Measurements from ENCODE around the gene KIAA1671.

The KIAA1671 gene

DNA sequence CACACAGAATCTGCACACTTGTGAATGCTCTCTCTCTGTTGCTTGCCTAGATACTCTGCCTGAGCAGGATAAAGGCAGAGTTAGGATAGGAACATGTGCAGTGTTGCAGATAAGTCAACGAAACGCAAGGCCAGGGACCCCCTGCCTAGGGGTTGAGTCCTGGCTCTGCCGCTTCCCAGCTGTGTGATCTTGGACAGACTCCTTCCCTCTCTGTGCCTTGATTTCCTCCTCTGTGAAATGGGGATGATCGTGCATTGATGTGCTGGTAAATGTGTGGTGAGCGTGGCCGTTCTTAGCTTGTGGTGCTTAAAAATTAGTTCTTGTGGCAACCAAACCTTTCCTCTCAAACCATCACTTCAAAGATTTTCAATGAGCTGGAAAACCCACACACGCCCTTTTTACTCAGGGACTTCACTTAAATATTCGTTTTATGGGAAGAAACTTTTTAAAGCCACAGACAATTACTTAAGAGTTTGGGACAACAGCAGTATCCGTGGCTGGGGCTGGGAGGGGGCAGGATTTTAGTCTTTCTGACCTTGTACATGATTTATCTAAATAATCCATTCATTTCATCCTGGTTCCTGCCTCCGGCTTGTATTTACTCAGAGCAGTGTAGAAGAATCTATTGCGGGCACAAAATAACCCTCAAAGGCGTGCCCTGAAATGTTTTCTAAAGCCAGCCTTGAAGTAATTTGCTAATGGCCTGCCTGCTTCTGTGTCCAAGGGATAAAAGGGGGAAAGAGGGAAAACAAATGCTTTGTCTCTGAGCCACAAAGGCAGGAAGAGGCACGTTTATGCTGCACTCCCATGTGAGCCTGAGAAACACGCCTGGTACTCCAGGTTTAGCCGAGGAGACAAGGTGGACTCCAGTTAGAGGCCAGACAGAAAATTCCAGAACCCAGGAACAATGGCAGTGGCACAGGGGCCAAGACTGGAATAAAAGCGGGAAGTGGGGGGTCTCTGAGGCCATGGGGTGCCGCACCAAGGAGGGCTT, 162.2 kb downstream of the KIAA1671 start:
- no peak for DNase-seq (ENCODE audit: low read depth in 2 of 2)

DNA sequence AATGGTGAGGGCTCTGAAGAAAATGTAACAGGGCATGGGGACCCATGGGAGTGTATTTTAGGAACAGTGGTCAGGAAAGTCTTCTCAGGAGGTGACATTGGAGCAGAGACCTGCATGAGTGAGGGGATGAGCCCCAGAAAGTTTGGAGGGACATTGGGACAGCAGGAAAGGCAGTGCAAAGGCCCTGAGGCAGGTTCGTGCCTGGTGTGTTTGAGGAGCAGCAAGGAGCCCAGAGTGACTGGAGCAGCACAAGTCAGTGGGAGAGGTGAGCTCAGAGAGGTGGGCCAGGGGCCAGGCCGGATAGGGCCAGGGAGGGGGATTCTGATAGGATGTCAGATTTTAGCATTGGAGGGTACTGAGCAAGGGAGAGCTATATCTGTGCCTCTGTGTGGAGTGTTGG, 167.1 kb downstream of the KIAA1671 start:
- DNase-seq (ENCODE audit: low read depth in 2 of 2), result no peak

DNA sequence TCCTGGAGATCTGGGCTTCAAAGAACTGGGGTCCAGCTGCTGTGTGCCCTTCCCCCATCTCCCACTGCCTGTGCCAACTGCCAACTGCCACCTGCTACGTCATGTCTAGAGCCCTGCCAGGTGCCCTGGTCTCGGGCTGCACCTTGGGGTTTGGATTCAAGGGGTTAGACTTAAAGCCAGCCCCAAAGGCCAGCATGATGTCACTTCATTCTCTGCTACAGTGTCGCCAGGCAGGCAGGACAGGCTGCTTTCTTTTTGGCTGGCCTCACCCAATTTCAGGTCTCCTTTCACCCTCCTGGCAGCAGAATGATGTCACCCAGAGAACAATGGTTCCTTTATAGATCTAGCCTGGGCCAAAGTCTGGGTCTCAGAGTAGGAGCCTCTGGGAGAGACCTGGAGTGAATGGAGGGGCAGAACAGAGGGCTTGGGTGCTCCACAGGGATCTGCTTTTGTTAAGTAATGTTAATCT, 167.6 kb downstream of the KIAA1671 start:
- DNase-seq (ENCODE audit: low read depth in 2 of 2), result no peak

DNA sequence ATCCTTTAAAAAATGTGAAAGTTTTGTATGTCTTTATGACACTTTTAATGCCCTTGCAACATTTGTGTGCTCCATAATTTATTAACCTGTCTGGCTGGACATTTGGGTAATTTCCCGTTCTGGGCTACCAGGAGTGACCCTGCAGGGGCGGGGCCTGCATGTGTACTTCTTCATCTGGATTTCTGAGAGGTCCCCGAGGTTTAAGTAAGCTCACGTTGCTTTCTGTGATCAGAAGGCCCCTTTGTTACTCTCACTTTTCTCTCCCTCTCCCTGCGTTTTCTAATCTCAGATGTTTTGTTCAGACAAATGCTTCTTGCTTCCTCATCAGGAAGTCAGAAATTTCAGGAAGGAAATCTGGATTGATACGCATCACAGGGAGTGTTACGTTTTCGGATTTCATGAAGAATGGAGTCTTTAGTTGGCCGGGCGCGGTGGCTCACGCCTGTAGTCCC, 168.3 kb downstream of the KIAA1671 start:
- DNase-seq (ENCODE audit: low read depth in 2 of 2), result no peak

DNA sequence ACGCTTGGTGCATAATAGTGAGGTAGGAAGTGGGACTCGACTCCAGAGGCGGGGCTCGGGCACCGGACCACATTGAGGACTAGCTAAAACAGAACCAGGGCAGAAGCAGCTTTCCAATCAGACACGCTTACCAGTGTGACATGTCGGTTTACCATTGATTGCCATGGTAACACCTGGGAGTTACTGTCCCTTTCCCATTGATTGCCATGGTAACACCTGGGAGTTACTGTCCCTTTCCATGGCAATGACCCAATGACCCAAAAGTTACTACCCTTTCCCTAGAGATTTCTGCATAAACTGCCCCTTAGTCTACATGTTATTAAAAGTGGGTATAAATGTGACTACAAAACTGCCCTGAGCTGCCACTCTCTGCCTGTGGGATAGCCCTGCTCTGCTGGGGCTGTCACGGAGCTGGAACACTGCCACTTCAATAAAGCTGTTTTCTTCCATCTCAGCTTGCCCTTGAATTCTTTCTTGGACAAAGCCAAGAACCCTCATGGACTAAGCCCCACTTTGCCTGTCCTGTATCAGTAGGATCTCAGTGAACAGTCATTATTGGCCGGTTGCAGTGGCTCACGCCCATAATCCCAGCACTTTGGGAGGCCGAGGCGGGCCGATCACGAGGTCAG, 169.7 kb downstream of the KIAA1671 start:
- no peak for DNase-seq (ENCODE audit: low read depth in 2 of 2)

DNA sequence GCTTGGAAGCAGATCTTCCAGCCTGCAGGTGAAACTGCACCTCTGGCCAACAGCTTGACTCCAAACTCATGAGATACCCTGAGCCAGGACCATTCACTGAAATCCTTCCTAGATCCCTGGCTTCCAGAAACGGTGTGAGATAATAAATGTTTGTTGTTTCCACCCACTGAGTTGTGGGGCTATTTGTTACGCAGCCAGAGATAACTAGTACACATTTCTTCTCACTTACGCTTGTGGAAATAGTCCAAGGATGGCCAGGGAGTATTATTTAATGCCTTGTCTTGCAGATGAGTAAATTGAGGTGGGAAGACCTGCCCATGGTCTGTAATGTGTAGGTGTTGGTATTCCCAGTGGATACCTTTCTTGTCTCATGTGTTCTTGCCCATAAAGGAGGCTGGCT, 171.2 kb downstream of the KIAA1671 start:
- DNase-seq (ENCODE audit: low read depth in 2 of 2), result no peak

DNA sequence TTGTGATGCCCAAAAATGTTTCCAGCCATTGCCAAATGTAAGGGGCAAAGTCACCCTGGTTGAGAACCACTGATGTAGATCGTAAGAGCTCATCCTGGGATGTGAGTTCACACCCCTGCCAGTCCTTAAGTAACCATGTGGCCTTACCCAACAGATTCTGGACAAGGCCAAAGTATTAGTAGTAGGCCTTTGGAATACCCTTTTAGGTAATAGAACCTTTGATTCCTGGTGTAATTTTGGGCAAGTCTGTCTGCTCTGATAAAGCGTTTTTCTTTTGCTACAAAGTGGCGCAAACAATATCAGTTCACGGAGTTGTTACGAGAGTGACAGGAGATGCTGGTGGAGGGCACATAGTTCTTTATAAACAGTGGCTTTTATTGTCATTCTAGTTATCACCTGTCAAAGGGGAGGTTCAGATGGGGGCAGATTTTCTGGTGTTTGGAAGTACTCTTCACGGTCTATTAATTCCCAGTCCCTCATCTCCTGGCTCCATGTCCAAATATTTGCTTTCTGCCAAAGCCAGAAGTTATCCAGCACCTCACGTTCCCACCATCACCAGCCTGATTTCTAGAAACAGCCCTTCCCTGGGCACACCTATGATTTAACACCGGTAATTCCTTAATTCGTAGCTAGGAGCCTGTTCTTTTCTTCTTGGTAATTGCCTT, 173.3 kb downstream of the KIAA1671 start:
- DNase-seq (ENCODE audit: low read depth in 2 of 2), result no peak

DNA sequence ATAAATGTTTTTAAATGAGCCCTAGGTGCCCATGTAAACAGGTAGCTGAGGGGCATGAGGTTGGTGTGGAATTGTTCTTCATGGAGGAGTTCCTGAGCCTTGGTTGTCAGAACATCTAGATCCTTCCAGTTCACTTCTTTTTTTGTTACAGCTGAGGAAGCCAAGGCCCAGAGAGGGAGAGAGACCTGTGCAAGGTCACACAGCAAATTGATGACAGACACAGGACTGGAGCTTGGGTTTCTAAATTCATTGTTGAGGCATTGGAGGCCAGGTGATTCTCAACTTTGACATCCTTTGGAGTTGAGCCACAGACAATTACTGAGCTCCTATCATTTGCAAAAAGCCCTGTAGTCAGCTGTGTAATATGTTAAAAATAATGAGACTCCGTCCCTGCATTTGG, 174.0 kb downstream of the KIAA1671 start:
- DNase-seq (ENCODE audit: low read depth in 2 of 2), result no peak

DNA sequence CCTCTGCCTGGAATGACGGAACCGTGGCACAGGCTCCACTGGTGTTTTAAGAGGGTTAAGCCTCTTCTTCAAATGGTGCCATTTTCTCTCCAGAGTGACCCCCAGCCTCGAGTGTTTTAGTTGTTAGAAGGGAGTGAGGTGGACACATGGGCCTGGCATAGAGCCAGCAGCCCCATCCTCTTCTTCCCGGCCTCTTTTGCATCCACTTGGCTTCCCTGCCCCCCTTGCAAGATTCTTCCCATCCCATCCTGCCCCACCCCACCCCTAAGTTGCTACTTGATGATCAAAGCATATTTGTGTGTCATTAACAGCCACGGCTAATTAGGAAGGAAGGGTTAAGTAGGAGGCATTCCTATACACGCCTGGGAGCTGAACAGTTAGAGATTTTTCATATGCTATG, 174.8 kb downstream of the KIAA1671 start:
- DNase-seq (ENCODE audit: low read depth in 2 of 2), result no peak

DNA sequence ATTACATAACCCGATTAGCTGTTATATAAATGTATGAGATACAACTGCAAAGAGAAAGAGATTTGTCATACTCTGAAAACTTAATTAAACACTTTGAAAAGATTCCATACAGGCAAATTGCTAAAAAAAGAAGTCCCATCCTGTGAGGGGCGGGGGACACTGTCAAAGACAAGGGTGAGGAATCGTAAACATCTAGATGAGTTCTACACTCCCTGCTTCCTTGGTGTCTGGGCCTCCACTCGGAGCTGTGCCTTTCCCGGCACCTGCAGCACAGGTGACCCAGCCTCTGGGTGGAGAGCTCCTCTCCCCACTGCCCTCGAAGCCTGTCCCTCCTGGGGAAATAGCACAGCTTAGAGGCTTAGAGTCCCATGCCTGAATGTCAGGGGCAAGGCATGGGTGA, 177.9 kb downstream of the KIAA1671 start:
- no peak for DNase-seq (ENCODE audit: low read depth in 2 of 2)

DNA sequence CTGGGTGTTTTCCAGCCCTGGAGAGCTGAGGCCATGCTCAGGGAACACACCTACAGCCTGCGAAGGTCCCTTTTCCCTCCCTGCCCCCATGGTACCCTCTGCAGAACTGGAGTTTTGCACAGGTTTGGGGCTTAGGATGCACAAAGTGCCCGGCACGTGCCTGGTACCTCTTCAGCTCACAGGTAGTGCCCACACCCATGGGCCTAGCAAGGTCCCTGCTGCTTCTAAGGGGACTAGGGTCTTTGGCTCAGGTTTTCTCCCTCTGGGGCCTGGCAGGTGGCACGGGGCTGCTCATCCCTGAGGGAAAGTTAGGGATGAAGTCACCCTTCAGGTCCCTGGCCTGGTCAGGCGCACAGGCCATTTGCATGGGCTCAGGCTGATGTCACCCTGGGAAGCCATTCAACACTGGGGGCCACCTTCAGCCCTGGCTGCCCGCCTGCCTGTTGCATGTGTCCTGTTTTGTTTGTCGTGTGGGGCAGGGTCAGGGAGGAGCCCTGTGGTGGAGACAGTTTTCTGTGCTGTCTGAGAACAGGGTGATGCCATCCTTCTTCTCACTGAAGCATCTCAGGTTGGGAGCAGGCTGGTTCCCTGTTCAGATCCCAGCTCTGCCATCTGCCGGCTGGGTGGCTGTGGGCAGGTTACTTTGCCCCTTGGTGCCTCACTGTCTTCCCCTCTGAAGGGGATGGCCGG, 178.8 kb downstream of the KIAA1671 start:
- DNase-seq (ENCODE audit: low read depth in 2 of 2), result no peak

DNA sequence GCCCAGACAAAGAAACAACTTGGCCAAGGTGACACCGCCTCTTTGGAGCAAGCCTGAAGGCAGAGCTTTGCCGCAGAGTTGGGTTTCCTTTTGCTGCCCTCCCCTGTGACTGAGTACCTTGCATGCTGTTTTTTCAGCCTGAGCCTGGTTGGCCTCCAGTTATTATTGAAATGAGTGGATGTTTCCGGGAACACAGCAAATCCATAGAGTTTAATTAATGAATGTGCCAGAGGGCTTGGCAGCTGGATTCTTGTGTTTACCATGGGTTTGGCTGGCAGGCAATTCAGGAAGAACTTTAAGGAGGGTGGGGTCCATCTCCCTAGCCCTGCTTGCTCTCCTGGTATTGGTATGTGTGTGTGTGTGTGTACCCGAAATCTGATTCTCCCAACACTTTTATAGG, 181.5 kb downstream of the KIAA1671 start:
- DNase-seq (ENCODE audit: low read depth in 2 of 2), result no peak

DNA sequence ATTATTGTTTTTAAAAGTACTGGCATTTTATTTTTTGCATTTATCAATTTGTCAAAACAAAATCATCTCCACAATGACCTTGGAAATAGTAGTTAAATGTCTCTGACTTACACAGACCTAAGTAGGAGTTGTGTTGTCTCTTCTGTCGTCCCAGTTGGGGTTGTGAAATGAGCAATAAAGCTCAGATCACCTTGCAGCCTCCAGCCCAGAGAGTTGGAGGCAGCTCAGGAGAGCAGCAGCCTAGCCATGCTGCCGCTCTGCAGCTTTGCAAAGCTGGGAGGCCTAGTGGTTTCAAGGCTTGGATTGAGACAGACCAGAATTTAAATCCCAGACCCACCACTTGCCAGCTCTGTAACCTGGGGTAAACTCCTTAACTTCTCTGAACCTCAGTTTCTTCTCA, 181.9 kb downstream of the KIAA1671 start:
- no peak for DNase-seq (ENCODE audit: low read depth in 2 of 2)

DNA sequence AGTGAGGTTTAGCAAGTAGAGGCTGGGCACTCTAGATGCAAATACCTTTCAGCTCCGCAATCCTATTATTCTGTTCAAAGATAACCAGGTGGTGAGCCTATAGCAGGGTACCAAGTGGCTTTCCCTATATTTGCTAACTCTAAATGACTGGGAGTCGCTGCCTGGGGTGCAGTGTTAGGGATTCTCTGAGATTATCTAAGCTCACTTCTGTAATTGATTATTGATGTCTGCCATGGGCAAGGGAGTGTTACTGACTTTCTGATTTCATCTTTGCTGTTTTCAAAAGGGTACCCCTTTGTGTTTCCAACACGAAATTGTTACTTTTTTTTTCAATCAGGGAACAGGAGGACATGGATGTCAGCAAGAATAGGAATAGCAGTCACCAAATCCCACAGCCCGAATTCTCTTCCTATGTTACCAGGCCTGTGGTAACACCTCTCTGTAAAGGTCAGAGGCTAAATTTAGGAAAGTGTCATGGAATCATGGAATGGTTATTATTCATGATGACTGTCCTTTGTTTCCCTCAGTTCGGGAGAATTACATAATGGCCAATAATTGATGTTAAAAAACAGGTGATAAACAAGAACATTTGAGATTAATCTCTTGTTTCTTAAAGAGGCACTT, 184.5 kb downstream of the KIAA1671 start:
- DNase-seq (ENCODE audit: low read depth in 2 of 2), result no peak

DNA sequence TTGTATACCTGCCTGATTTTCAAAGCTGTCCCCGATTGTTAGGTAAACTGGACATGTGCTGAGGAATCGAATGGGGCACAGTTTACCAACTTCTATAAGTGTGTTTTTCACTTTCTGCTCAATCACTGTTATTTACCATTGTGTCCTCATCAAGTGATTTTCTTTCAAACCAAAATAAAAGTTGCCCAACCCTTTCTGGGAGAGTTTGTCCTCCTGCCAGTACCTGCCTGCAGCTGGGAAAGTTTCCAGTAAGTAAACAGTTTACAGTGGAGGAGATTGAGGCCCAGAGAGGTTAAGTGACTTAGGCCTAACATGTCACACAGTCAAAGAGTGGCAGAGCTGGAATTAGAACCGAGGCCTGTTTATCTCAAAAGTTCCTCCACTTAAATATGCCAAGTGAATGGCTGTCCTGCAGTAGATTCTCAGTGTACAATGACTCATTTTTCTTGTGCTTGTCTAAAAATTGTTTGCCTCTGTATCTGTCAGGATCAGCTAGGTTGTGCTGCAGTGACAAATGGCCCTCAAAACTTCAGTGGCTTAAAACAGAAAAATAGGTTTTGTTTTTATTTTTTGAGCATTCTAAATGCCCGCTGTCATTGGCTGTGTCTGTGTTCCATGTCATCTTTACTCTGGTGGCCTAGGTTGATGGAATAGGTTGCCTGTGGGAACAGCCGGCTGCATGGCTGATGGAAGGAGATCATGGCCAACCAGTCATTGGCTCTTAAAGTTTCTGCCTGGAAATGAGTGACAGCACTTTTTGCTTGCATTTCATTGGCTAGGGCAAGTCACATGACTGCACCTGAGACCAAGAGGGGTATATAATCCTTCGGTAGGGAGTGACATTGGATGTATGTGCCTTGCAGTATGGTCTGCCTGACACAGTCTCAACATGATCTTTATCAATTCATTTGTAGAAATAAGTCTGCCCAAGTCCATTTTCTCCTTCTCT, 185.3 kb downstream of the KIAA1671 start:
- no peak for DNase-seq (ENCODE audit: low read depth in 2 of 2)

DNA sequence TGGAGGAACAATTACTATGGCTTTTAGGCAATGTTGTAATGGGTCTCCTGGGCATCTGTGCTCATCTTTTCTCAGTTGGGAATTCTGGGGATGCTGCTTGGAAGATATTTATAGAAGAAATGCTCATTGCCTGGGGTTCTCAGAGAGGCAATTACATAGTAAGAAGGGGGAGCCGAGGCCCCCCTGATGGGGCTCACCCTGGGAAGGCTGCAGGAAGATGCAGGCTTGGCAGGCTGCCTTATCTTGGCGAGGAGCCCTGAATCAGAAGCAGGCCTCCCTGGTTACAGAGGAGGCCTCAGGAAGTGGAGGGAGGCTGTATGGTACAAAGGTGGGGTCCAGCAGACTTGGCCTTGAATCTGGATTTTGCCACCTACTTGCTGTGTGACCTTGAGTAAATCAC, 186.5 kb downstream of the KIAA1671 start:
- no peak for DNase-seq (ENCODE audit: low read depth in 2 of 2)

DNA sequence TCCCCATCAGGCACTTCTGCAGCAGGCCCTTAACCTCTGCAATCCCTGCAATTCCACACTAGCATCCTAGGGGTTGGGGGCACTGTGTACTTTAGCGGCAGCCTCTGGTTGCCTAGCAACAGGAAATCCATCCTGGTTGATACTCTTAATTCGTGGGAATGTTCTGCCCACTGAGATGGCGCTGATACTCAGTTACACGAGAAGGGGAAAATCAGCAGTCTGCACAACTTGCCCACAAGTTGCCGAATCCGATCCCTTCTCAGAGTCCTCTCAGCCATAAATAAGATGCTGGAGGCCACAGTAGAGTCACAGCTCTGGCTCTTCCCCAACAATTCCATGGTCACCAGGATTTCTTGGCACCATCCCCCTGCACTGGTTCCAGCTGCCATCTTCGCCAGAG, 189.6 kb downstream of the KIAA1671 start:
- no peak for DNase-seq (ENCODE audit: low read depth in 2 of 2)

DNA sequence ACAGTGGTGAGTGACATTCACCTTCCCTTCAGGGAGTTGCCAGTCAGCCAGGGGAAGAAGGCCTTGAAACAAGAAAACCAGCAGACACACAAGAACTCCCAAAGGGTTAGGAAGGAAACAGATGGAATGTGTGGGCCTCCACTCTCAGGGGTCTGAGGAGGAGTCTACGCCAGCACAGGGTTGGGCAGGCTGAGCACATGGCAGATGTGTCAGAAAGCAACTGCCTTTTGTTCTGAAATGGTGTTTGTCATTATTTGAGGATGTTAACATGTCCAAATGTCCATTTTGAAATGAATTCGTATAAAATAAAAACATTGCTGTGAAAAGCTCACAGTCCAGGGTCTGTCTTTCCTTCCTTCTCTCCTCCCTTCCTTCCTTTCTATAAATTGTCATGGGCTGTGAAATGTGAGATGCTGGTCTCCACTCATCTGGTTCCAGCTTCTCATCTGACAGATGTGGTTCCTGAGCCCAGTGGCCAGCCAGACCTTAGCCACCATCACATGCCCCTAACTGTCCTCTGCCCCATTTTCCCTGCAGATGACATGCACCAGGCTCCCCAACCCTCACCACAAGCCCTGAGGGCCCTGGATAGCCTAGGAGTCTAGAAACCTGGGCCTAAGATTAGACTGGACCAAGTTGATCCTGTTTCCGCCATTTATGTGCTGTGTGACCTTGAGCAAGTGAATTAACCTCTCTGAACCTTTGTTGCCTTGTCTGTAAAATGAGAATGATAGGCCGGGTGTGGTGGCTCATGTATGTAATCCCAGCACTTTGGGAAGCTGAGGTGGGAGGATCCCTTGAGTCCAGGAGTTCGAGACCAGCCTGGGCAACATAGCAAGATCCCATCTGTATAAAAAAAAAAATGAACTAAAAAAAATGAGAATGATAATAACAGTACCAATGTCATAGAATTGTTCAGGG, 190.9 kb downstream of the KIAA1671 start:
- DNase-seq (ENCODE audit: low read depth in 2 of 2), result no peak

DNA sequence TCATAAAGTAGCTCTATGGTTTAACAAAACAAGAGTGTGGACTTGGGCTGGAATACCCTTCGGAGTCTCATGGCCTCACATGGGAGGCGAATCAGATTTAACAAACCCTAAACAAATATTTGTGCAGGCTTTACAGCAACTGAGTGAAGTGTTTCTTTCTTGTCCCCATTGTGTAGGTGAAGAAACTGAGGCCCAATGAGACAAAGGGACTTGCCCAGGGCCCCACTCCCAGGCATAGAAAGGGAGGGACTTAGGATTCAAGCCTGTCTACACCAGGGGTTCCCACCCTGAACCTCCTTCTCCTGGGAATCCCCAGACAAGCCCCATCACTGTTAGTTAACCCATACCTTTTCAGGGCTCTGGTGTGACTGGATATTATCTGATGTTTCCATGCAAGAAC, 192.0 kb downstream of the KIAA1671 start:
- no peak for DNase-seq (ENCODE audit: low read depth in 2 of 2)

Measured in stimulated activated CD8-positive, alpha-beta memory T cell treated with anti-CD3 and anti-CD28 coated beads, Interleukin-7, amount 100 ng/mL, for 4 hours (primary cell).